H1 (cell line): ENCODE results near the gene CYB5R3. TPM values are rescaled to one million over a fixed set of nuclear protein-coding genes. Genes with fewer than 3 reads are reported as not detected.

Experiments used
- BCL11A ChIP-seq, 2 experiments: IDR thresholded peaks; one replicate each; pipeline ENCODE4 v1.6.1; 2011; ENCODE audit warnings: low read depth in 2 of 2, low read length in 2 of 2, mild to moderate bottlenecking in 2 of 2
- CHD2 ChIP-seq: IDR thresholded peaks from 2 replicates; pipeline ENCODE4 v1.6.1; 2012; ENCODE audit warnings: low read length, improper control_type of control experiment
- CHD7 ChIP-seq: fragments of 300-600 bp; sonication (generic); IDR thresholded peaks from 2 replicates; pipeline ENCODE4 v1.7.1; 2012; ENCODE audit warnings: low read length, moderate library complexity, mild to moderate bottlenecking, inconsistent platforms; ENCODE audit not compliant: insufficient replicate concordance
- KDM1A ChIP-seq: fragments of 200-600, 300-600 bp; sonication (generic); IDR thresholded peaks from 2 replicates; pipeline ENCODE4 v1.7.1; 2016; ENCODE audit warnings: mild to moderate bottlenecking, low read length, borderline replicate concordance
- MAFK ChIP-seq: IDR thresholded peaks from 2 replicates; pipeline ENCODE4 v1.6.1; 2012; ENCODE audit warnings: low read depth, mild to moderate bottlenecking, improper control_type of control experiment, low read length
- MAX ChIP-seq: IDR thresholded peaks from 2 replicates; pipeline ENCODE4 v1.6.1; 2012; ENCODE audit warnings: inconsistent platforms
- RBBP5 ChIP-seq: IDR thresholded peaks from 2 replicates; pipeline ENCODE4 v1.7.1; 2012; ENCODE audit warnings: low read depth, mild to moderate bottlenecking, inconsistent platforms, low read length, moderate library complexity, borderline replicate concordance
- RFX5 ChIP-seq: IDR thresholded peaks from 2 replicates; pipeline ENCODE4 v1.6.1; 2011; ENCODE audit warnings: low read depth, low read length, improper control_type of control experiment, borderline replicate concordance
- SIRT6 ChIP-seq: IDR thresholded peaks from one replicate; pipeline ENCODE4 v1.7.1; 2012; ENCODE audit warnings: low read length, inconsistent platforms
- YY1 ChIP-seq: IDR thresholded peaks from 2 replicates; pipeline ENCODE4 v1.6.1; 2011; ENCODE audit warnings: low read depth, mild to moderate bottlenecking, low read length
- polyA plus RNA-seq, 7 experiments: library from polyadenylated mRNA; depleted of rRNA in 3 of 7; stranded (reverse) in 5 of 7; unstranded in 2 of 7; fragments of >200 nt in 5 of 7; fragments of 200-250 nt in 2 of 7; gene quantifications; 1 replicate in 5 of 7; 2 replicates in 1 of 7; 4 replicates in 1 of 7; pipeline versions ENCODE4 v1.2.1 to v1.2.3, GENCODE V29; 2011 to 2013; ENCODE audit warnings: missing spikeins in 2 of 7, mixed read lengths in 2 of 7
- total RNA-seq: library from RNA; stranded (reverse); fragmentation: NEBNext Ultra II Directional; extraction: Animal tissue kit (Norgen Biotek cat#: 25700); gene quantifications from 2 replicates; pipeline ENCODE4 v1.2.1, GENCODE V29; 2021

Gene CYB5R3
- total and polyA plus RNA-seq, 2 of the 8 experiments (the other 6 are each of a cell fraction or from before 2014, with no cell fraction given), result 75.3 to 113 TPM

GRCh38 chr22:42653999-42654398 lies 4.8 kb upstream of the CYB5R3 start (continued):
- TF ChIP-seq CHD7 (no peak), YY1 (no peak), CHD2 (no peak), RBBP5 (no peak), MAX (no peak), KDM1A (no peak), RFX5 (no peak), MAFK (no peak), BCL11A (IDR thresholded peaks at IDR 0.05; ENCODE audit: low read depth in 2 of 2, low read length in 2 of 2) (no peak), SIRT6 (no peak)
